PC-3 (cell line): ENCODE data around the gene PDPK1.

Source experiments
- EZH2 ChIP-seq: fragments of 300-600 bp; sonication (generic); IDR thresholded peaks from one replicate; pipeline ENCODE4 v1.6.1; 2017; ENCODE audit warnings: antibody characterized with exemption, mild to moderate bottlenecking, low read length; ENCODE audit not compliant: unreplicated experiment
- TF ChIP-seq, protein P1 (sequence below): fragments of 300-600 bp; sonication (generic); conservative IDR thresholded peaks from 2 replicates; pipeline ENCODE4 v1.5.1; 2017; ENCODE audit warnings: antibody characterized with exemption, low read depth, mild to moderate bottlenecking, low read length

GRCh38 chr16:2507665-2508064, 30.2 kb upstream of the PDPK1 start:
- TF ChIP-seq, protein P1, sequence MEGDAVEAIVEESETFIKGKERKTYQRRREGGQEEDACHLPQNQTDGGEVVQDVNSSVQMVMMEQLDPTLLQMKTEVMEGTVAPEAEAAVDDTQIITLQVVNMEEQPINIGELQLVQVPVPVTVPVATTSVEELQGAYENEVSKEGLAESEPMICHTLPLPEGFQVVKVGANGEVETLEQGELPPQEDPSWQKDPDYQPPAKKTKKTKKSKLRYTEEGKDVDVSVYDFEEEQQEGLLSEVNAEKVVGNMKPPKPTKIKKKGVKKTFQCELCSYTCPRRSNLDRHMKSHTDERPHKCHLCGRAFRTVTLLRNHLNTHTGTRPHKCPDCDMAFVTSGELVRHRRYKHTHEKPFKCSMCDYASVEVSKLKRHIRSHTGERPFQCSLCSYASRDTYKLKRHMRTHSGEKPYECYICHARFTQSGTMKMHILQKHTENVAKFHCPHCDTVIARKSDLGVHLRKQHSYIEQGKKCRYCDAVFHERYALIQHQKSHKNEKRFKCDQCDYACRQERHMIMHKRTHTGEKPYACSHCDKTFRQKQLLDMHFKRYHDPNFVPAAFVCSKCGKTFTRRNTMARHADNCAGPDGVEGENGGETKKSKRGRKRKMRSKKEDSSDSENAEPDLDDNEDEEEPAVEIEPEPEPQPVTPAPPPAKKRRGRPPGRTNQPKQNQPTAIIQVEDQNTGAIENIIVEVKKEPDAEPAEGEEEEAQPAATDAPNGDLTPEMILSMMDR = no peak
- TF ChIP-seq EZH2 = no peak
